ENCODE measurements around the gene DOC2A. TPM values are rescaled to one million over a fixed set of nuclear protein-coding genes. Genes with fewer than 3 reads are reported as not detected.

The DOC2A gene
- total RNA-seq, 1 donor from 2014 or later, result 2.0 TPM

DNA sequence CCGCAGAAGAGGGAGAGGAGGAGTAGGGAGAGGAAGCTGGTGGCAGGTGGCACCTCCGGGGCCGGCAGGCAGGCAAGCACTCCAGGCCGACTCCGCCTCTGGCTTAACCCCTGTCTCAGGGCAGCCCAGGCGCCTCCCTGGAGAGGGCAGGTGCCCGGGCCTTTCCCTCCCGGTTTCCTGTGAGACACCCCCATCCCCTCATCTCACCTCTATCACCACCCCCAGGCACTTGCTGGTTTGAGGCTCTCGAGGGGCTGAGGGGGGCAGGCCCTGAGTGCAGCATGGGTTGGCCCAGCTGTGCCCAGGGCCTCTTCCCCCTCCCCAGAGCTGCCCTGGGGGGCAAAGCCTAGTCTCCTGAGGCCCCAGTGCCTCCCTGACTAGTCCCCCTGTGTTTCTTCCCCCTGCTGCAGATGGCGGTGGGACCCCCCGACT, 6.0 kb downstream of the DOC2A start:
- DNase-seq, result no peak

DNA sequence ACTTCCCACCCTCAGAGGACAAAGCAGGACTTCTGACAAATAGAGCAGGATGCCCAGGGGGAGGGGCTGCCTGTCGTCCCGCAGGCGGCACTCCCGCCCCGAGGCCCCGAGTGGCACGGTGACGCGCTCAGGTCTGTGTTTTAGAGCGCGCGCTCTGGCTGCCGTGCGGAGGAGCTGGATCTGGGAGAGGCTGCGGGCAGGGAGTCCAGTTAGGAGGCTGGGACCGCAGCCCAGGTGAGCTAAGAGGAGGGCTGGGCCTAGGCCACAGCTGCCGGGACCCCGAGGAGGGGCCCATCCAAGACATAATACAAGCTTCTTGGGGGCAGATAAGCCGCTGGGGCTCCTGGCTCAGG, 6.4 kb downstream of the DOC2A start:
- no peak for DNase-seq

DNA sequence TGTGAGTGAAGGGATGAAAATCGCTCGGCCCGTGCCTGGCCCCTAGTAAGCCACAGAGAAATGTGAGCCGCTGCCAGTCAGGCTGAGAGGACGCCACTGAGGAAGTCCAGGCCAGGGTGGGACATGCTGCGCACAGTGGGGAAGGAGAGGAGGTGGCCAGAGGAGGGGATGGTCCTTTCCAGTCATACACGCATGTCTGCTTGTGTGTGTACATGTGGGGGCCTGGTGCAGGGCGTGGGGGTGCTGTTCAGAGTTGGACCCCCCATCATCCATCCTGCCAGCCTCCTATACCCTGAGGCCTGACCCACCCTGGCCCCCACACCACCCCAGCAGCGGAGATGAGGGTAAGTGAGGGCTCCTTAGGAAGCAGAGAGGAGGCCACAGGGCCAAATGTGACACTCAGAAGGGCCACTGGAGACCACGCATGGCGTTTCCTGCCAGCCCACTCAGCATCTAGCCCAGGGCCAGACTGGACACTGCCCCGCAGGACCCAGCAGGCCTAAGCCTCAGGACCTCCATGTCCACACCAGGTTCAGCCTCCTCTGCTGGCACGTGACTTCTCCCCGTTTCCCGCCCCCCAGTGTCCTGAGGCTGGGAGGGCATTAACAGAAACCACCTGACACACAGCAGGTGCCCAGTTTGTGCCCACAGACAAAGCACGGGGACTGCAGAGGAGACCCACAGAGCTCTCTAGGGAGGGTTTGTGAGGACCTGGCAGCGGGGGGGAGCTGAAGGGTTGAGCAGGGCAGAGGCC, 7.0 kb downstream of the DOC2A start:
- DNase-seq, result no peak

DNA sequence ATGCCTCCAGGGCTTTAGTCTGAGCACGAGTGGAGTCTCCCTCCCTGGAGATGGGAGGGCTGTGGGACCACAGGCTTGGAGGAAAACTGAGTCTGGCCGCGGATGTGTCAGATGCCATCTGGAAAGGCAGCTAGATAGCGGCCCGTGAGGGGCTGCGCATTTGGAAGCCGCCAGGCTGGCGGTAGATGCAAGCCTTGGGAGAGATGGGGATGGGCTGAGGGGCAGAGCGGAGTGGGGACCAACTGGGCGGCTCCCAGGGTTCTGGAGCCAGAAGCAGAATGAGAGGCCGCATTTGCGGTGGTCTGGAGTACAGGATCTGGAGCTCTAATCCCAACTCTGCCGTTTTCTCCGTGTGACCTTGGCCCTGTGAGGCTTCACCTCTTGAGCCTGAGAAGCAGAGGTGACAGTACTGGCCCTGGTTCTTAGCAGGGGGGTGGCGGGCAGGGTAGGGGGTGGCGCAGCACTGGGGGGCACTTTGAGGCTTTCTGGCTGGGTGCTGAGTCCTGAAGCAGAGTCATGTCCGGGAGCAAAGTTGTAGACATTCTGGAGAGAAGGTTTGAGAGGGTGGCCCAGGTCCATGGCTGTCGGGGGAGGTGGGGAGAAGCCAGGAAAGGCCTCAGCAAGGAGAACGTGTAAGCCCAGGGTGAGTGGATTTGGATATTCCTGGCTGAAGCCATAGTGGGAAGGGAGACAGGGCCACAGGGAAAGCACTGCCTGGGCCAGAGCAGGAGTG, 8.0 kb downstream of the DOC2A start:
- DNase-seq, result no peak

DNA sequence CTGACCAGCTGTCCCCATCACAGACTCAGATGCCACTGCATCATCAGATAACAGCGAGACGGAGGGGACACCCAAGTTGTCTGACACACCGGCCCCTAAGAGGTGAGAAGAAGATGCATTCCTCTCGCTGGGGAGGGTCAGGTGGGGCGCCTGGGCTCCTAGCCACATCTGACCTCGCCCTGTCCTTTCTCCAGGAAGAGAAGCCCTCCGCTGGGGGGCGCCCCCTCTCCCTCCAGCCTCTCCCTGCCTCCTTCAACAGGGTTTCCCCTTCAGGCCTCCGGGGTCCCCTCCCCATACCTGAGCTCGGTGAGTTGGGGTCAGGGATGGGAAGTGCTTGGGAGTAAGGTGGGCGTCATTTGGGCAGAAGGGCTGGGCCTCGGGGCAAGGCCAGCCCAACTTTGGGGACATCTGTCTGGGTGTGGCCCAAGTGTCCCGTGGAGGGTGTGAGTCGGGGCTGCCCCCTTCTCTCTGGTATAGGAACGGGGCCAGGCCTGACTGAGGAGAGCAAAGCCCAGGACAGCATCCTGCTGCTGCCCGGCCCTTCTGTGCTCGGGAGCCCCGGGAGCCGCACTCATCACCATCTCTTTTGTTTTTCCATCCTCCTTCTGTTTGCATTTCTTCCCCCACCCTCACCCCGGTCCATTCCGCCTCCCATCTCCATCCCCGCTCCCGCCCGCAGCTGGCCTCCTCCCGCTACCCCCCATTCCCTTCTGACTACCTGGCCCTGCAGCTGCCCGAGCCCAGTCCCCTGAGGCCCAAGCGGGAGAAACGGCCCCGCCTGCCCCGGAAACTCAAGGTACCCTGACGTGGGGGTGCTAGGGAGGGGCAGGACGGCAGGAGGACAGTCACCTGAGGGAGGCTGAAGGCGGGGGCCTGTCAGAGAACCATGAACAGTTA, 9.8 kb downstream of the DOC2A start:
- DNase-seq, result no peak

DNA sequence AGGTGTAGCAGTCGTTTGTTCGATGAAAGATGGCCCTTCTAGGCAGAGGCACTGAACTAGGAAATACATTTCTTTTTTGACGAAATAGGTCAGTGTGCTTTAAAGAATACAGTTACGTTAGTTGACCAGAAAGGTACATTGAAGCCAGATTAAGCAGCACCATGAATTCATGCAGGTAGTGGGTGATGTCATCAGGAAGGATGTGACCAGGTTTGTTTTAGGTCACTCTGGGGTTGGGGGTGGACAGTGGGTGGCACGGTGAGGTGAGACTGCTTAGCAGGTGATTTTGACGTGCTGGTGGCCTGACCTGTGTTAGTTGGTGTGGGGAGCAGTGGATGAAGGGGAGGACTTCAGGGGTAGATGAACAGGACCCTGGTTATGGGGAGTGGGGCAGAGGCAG, 11.2 kb downstream of the DOC2A start:
- no peak for DNase-seq

DNA sequence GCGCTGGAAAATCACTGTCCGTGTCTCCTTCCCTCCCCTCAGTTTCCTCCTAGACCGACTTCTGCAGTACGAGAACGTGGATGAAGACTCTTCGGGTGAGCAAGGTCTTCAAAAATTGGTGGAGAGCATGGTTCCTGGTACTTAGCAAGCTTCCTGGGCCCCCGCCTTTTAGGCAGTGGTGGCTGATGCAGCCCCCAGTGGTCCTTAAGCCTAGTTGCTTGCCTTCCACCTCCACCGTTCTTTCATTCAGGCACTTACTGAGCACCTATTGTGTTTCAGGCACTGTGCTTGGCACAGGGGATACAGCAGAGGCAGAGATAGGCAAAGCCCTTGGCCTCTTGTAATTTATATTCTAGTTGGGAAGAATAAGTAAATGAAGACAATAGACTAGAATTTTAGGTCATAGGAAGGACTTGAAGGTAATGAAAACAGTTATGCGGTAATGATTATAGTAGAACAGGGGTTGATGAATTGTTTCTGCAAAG, 14.0 kb downstream of the DOC2A start:
- DNase-seq, result no peak

DNA sequence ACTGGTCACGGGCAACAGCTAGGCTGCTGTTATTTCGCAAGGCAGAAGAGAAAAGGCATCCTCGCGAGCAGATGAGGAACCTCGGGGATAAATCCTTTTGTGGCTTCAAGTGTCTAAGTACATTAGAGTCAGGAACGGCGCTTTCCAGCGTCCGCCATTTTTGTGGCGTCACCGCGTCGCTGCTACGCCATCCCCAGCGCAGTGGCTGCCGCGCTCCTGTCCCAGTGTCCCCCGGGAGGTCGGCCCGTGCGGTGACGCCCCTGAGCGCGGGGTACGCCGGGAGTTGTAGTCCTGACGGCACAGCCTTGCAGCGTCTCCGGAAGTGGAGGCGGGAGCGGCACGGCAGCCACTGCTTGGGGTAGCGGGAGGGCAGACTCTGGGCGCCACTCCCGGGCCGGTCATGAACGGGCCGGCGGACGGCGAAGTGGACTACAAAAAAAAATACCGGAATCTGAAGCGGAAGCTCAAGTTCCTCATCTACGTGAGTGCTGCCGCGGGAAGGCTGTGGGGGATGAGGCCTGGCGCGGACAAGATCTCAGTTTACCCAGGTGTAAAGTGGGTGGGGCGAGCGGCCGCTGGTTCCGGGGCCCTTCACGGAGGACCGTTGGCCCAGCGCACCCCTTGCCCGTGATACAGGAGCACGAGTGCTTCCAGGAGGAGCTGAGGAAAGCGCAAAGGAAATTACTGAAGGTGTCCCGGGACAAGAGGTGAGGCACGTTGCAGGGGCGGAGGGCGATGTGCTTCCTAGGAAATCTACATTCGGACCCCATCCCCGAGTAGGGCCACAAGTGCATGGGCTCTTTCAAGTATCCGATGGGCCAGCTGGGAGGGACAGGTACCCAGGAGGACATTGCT, 14.7 kb downstream of the DOC2A start, which contains the start of gene INO80E:
Gene INO80E, plus strand, starts transcription at position 331 of the 855 bp plus-strand sequence. Its CDS starts 70 bp downstream, at position 401.
- DNase-seq, result peak; percentile 97

DNA sequence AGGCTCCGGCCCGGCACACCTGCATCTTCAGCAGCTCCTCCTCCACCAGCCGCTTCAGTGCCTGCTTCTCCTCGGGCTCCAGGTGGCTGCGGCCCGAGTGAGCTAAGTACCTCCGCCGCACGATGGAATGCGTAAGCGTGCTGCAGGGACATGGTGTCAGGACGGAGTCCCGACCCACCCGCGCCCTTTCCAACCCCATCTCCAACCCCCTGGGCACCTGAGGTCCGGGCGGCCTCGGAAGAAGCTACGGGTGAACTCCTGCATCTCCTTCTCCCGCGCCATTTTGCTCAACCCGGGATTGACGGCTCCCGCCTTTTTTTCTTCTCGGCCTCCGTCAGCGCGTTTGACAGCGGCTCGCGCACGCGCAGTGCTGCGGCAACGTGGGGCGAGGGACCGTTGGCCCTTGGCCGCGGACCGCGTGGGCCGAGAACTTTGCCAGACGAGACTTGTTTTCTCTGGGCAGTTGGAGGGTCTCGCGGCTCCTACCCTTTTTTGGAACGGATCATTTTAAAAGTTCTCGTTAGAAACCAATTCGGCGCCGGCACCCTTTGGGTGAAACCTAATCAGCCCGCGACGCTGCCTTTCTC, 15.4 kb downstream of the DOC2A start, which contains the start of gene HIRIP3:
Gene HIRIP3, minus strand, starts transcription at position 294 of the 587 bp plus-strand sequence. Its CDS starts 12 bp downstream, at position 282.
- DNase-seq, result peak; percentile 83

DNA sequence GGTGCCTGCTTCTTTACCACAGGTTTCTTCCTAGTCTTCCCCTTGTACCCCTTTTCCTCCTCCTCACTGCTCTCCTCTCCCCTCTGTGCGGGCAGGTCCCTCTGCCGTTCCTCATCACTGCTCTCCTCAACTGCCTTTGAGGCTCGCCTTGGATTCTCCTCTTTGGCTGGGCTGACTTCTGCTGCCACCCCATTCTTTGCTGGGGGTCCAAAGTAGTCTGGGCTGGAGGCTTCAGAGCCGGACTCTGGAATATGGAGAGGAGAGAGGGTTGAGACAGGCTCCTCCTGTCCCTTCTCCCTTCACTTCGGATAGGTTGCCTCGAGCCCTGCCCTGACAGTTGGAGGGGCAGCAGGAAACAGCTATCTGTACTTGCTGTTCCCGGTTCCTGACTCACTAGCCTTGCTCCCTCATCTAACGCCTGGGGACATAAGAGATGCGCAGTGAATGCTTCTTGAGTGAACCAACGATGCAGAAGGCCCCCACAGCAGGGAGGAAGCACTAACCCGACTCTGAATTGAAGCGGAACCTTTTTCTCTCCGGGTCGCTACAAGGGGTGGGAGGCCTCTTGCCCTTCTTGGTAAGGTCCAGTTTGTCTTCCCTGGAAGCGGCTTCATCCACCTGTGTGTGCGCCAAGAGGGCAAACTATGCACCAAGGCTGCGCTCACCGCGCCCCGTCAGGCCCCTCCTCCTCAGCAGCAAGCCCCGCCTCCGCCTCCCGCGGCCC, 16.1 kb downstream of the DOC2A start:
- DNase-seq, result peak; percentile 45

DNA sequence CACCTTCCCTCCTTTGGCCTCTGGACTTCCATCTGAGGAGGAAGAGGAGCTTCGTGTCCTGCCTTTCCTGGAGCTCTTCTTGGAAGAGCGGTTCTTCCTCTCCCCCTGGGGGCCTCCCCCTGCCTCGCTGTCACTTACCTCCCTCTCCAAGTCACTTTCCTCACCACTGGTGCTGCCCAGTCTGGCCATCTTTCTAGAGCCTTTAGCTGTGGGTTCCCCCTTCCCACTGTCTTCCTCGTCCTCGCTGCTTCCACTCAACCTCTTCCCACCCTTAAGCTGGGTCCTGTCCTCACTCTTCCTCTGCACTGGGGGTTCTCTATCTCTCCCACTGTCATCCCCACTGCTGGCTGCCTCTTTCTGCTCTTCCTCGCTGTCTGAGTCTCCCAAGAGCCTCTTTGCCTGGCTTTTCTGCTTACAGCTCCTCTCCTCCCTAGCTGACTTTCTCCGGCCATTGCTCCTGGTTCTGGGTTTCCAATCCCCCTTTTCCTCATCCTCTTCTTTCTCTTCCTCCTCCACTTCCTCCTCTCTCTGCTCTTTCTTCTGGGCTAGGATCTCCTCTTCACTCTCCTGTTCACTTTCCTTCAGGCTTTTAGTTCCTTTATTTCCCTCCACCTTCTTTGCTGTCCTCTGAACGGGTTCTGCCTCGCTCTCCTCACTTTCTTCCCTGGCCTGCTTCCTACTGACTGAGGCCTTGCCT, 16.8 kb downstream of the DOC2A start:
- no peak for DNase-seq

DNA sequence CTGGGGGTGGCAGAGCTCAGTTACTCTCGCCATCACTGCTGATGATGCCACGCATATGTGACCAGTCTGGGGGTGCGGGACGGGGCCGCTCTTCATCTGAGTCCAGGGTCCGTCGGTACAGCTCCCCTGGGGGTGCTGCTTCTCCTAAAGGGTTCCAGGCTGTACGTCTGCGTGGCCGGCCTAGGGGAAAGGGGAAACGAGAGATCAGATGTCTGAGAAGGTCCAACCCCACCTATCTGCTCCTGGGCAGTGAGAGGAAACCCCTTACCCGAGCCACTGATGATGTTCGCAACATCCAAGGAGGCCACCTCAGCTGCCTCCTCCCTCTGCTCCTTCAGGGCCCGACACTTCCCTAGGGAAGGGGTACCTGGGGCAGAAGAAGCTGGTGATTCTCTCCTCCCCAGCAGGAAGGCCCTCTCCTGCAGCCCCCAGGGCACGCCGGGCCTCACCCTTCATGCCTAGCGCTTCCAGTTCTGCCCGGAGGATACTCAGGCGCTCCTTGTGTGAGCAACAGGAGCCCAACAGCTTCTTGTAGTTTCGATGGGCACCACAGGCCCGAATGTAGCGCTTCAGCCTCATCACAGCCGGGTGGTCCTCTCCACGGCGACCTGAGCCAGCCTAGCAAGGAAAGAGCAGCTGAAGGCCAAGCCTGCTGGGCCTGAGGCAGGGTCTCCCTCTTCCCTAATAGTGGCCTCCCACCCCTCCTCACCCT, 17.5 kb downstream of the DOC2A start:
- DNase-seq, result no peak

DNA sequence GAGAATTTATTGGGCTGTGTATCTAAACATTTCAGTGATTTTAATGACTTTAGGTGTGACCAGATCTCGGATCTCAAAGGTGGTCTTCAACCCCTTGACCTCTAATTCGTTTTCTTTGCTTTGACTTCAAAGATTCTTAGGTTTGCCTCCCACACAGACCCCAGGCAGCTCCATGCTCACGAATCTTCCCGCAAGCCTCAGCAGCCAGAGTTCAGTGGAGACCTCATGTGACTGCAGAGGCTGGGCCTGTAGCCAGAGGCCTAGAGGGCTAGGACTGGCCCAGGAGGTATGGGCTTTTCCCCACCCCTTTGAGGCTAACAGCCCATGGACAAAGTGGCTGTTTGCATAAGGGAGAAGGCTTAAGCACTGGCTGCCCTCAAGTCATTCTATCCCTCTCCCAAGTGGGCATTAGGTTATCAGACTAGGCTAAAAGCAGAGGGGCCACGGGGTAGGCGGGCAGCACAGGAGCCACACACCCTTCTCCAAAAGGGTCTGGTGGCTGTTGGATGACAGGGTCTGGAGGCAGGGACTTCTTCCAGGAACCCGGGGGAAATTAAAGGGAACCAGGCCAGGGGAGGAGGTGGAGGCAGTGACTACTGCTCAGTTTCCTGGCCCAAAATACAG, 18.4 kb downstream of the DOC2A start:
- no peak for DNase-seq

DNA sequence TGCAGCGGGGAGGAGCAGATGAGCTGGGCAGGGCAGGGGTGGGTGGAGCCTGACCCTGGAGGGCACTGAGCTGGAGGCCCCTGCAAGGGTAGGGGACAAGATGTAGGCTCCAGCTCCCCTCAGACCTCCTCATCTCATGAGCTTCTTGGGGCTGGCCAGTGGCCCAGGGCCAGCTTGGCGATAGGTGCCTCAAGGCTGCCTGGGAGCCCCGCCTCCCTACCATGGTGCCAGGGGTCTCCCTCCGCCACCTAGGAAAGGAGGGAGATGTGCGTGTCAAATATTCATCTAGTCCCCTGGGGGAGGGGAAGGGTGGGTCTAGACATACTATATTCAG, 19.3 kb downstream of the DOC2A start:
- no peak for DNase-seq

DNA sequence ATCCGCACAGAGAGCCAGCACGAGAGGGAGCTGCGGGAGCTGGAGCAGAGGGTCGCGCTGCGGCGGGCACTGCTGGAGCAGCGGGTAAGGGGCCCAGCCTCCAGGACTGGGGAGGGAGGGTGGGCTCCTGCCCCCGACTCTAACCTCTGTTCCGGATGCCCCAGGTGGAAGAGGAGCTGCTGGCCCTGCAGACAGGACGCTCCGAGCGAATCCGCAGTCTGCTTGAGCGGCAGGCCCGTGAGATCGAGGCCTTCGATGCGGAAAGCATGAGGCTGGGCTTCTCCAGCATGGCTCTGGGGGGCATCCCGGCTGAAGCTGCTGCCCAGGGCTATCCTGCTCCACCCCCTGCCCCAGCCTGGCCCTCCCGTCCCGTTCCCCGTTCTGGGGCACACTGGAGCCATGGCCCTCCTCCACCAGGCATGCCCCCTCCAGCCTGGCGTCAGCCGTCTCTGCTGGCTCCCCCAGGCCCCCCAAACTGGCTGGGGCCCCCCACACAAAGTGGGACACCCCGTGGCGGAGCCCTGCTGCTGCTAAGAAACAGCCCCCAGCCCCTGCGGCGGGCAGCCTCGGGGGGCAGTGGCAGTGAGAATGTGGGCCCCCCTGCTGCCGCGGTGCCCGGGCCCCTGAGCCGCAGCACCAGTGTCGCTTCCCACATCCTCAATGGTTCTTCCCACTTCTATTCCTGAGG, 19.8 kb downstream of the DOC2A start:
- no peak for DNase-seq

DNA sequence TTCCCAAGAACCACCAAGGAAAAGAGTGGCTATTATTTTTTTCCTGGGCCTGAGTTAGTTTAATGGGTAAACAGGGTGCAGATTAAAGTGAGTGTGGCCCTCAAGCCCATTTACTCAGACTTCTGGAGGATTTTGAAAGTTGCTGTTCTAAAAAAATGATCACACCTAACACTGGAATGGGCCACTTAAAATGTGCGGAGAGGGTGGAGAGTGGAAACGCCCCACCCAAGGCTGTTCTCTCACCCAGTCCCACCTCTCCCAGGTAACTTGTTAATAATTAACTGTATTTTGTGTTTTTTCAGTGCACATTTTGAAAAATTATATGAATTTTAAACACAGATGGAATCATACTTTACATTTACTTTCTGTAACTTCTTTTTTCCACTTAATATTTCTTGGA, 20.8 kb downstream of the DOC2A start:
- DNase-seq, result no peak

DNA sequence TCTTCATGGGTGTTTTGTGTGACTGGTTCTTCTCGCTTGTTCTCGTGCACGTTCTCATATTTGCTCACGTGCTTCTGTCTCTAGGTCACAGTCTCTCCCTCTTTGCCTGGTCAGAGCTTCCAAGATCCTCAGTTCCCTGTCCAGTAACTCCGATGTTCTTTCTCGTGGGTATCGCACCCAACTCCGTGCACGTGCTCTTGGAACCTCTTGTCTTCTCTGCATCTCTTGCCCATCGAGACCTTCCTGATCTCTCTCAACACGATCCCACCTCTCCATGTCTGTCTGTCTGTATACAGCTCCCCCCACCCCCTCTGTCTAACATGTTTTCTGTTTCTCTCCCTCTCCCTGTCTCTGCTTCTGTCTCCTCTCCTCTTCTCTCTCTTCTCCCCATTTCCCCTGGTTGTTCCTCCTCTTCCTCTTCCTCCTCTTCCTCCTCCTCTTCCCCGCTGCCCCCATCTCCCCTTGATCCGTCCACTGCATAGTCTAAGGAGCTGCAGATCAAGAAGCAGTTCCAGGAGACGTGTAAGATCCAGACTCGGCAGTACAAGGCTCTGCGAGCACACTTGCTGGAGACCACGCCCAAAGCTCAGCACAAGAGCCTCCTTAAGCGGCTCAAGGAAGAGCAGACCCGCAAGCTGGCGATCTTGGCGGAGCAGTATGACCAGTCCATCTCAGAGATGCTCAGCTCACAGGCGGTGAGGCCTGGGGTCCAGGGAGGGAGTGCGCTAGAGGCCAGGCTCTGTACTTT, 21.5 kb downstream of the DOC2A start:
- DNase-seq, result no peak
